ENCODE measurements around the gene OPA1.

DNA sequence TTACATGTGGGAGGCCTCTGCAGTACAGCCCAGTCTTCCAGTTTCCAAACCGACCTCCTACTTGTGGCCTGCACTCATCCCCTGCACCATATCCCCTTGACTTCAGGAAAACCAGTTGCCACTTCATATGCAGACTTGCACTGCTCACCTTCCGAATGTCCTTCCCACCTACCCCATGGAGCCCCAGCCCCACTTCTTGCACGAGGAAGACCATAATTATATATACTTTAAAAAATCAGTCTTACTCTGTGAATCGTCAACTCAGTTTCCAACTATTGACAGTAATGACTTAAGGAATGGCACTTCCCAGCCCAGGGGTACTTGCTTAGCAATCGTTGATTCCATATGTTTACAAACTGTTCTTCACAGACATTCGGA, 136.1 kb downstream of the OPA1 start:
- TF ChIP-seq GATA3 (IDR thresholded peaks at IDR 0.05; ENCODE audit: low read depth, low read length) = no peak
- no peak for TF ChIP-seq GATA2 (IDR thresholded peaks at IDR 0.05; ENCODE audit: low read depth, low read length)
